NCI-H82 treated with DMSO at 0.1 percent for 48 hours (cell line): ENCODE measurements around the gene THOC1.
A peak's percentile ranks its signal among the peaks of the same experiment; 100 is the strongest.
"Not testable (repeated sequence)": the region's sequence is repeated elsewhere in the genome, so short reads cannot be mapped to it uniquely, and the experiment has no call there.

Source experiments
- DNase-seq: peaks from one replicate; lab custom pipeline; 2025; ENCODE audit not compliant: unreplicated experiment; lab: John Stamatoyannopoulos, UW

THOC1 gene

GRCh38 chr18:267688-268552, at the start of gene THOC1:
Gene THOC1 (minus strand): TSS chr18:268047. CDS start chr18:268019, 28 bp downstream.
- DNase-seq: peak; percentile 53

GRCh38 chr18:317618-318017, 49.8 kb upstream of the THOC1 start:
- no peak for DNase-seq

- no peak for DNase-seq
These were observed 48.5 kb upstream of the THOC1 start for GRCh38 chr18:316393-316792.

- no peak for DNase-seq
These were observed 46.1 kb upstream of the THOC1 start for GRCh38 chr18:313931-314330.

GRCh38 chr18:312415-312814, 44.6 kb upstream of the THOC1 start:
- no peak for DNase-seq

- DNase-seq: no peak
These were observed 42.2 kb upstream of the THOC1 start for GRCh38 chr18:310042-310441.

GRCh38 chr18:308086-308485, 40.2 kb upstream of the THOC1 start:
- DNase-seq: not testable (repeated sequence)

GRCh38 chr18:306608-307255, 38.9 kb upstream of the THOC1 start:
- no peak for DNase-seq

GRCh38 chr18:305003-305501, 37.2 kb upstream of the THOC1 start:
- DNase-seq: no peak

GRCh38 chr18:303607-304006, 35.8 kb upstream of the THOC1 start:
- no peak for DNase-seq

GRCh38 chr18:303011-303410, 35.2 kb upstream of the THOC1 start:
- DNase-seq: no peak

- DNase-seq: no peak
These were observed 34.2 kb upstream of the THOC1 start for GRCh38 chr18:302097-302496.

GRCh38 chr18:297936-298335, 30.1 kb upstream of the THOC1 start:
- no peak for DNase-seq

GRCh38 chr18:295756-296490, 28.1 kb upstream of the THOC1 start:
- DNase-seq: no peak

- DNase-seq: no peak
These were observed 26.7 kb upstream of the THOC1 start for GRCh38 chr18:294566-294965.

- DNase-seq: no peak
These were observed 25.7 kb upstream of the THOC1 start for GRCh38 chr18:293536-293935.

GRCh38 chr18:292271-292670, 24.4 kb upstream of the THOC1 start:
- DNase-seq: no peak

- DNase-seq: not testable (repeated sequence)
These were observed 22.1 kb upstream of the THOC1 start for GRCh38 chr18:289970-290369.

GRCh38 chr18:289026-289425, 21.2 kb upstream of the THOC1 start:
- DNase-seq: no peak

GRCh38 chr18:286515-287310, 18.9 kb upstream of the THOC1 start:
- DNase-seq: no peak

- DNase-seq: no peak
These were observed 18.0 kb upstream of the THOC1 start for GRCh38 chr18:285817-286216.
